Neural cell (in vitro differentiated cells): ENCODE measurements around the gene CTNNA2. TPM values are rescaled to one million over a fixed set of nuclear protein-coding genes. Genes with fewer than 3 reads are reported as not detected.

Experiments
- H2AFZ ChIP-seq: fragments of 200-600, 300-800 bp; sonication (generic), shearing (Covaris generic); 2 replicates; pipeline ENCODE4 v1.6.0; 2014; ENCODE audit warnings: low read depth, mild to moderate bottlenecking, antibody characterized with exemption, low read length, moderate library complexity
- H3F3A ChIP-seq: fragments of 200-600 bp; shearing (Covaris generic); 2 replicates; pipeline ENCODE4 v1.6.1; 2016; ENCODE audit warnings: mild to moderate bottlenecking, moderate library complexity, mixed read lengths, antibody characterized with exemption, low read length; ENCODE audit not compliant: insufficient read depth, poor library complexity, severe bottlenecking
- H3K27ac ChIP-seq: fragments of 200-600, 300-800 bp; sonication (generic), shearing (Covaris generic); 2 replicates; pipeline ENCODE4 v1.5.1; 2014; ENCODE audit warnings: mild to moderate bottlenecking, low read length, moderate library complexity
- H3K27me3 ChIP-seq: fragments of 300-800, 200-600 bp; sonication (generic), shearing (Covaris generic); 2 replicates; pipeline ENCODE4 v1.6.0; 2014; ENCODE audit warnings: mild to moderate bottlenecking, low read depth, low read length, moderate library complexity; ENCODE audit not compliant: insufficient read depth
- H3K36me3 ChIP-seq: fragments of 300-800, 200-600 bp; sonication (generic), shearing (Covaris generic); 2 replicates; pipeline ENCODE4 v1.5.1; 2014; ENCODE audit warnings: mild to moderate bottlenecking, antibody characterized with exemption, low read length, moderate library complexity; ENCODE audit not compliant: insufficient read depth
- H3K4me2 ChIP-seq: fragments of 300-800, 200-600 bp; sonication (generic), shearing (Covaris generic); 2 replicates; pipeline ENCODE4 v1.6.0; 2014; ENCODE audit warnings: mild to moderate bottlenecking, low read length
- H3K4me3 ChIP-seq: fragments of 300-800, 200-600 bp; sonication (generic), shearing (Covaris generic); 2 replicates; pipeline ENCODE4 v1.5.1; 2014; ENCODE audit warnings: mild to moderate bottlenecking, low read length, moderate library complexity
- H3K79me2 ChIP-seq: fragments of 200-600 bp; shearing (Covaris generic); replicated peaks from 2 replicates; pipeline ENCODE4 v1.6.0; 2014; ENCODE audit warnings: mild to moderate bottlenecking, low read length, moderate library complexity; ENCODE audit not compliant: insufficient read depth
- H3K9ac ChIP-seq: fragments of 300-800, 200-600 bp; sonication (generic), shearing (Covaris generic); 2 replicates; pipeline ENCODE4 v1.6.1; 2016; ENCODE audit warnings: mild to moderate bottlenecking, low read length, mixed read lengths
- H3K9me2 ChIP-seq: fragments of 200-600 bp; shearing (Covaris generic); 2 replicates; pipeline ENCODE4 v1.6.1; 2016; ENCODE audit warnings: mild to moderate bottlenecking, low read length, mixed read lengths; ENCODE audit not compliant: insufficient read depth
- H3K9me3 ChIP-seq: fragments of 200-600, 300-800 bp; sonication (generic), shearing (Covaris generic); 2 replicates; pipeline ENCODE4 v1.6.1; 2016; ENCODE audit warnings: mild to moderate bottlenecking, mixed run types, low read length, moderate library complexity, mixed read lengths
- H4K20me1 ChIP-seq: fragments of 200-600 bp; shearing (Covaris generic); 2 replicates; pipeline ENCODE4 v1.6.1; 2016; ENCODE audit warnings: mild to moderate bottlenecking, mixed run types; ENCODE audit not compliant: insufficient read depth
- CTCF ChIP-seq: fragments of 450-650 bp; IDR thresholded peaks from 2 replicates; pipeline ENCODE4 v1.5.1; 2014; ENCODE audit warnings: antibody characterized with exemption, mild to moderate bottlenecking, moderate library complexity; ENCODE audit not compliant: poor library complexity, severe bottlenecking
- EP300 ChIP-seq: fragments of 450-650 bp; conservative IDR thresholded peaks from 2 replicates; pipeline ENCODE4 v1.6.1; 2014; ENCODE audit warnings: antibody characterized with exemption, mild to moderate bottlenecking, moderate library complexity; ENCODE audit not compliant: poor library complexity, severe bottlenecking
- EZH2 ChIP-seq: fragments of 200-600, 300-800 bp; shearing (Covaris generic), sonication (generic); IDR thresholded peaks from 2 replicates; pipeline ENCODE4 v1.6.1; 2014; ENCODE audit warnings: antibody characterized with exemption, low read length, borderline replicate concordance, mild to moderate bottlenecking; ENCODE audit not compliant: insufficient read depth, poor library complexity, severe bottlenecking
- MXI1 ChIP-seq: fragments of 450-650 bp; conservative IDR thresholded peaks from 2 replicates; pipeline ENCODE4 v1.6.1; 2014; ENCODE audit warnings: antibody characterized with exemption, mild to moderate bottlenecking; ENCODE audit not compliant: poor library complexity, severe bottlenecking
- POLR2AphosphoS5 ChIP-seq: IDR thresholded peaks from 2 replicates; pipeline ENCODE4 v1.6.1; 2012
- SMC3 ChIP-seq: fragments of 450-650 bp; conservative IDR thresholded peaks from 2 replicates; pipeline ENCODE4 v1.6.1; 2014; ENCODE audit warnings: antibody characterized with exemption, mild to moderate bottlenecking, moderate library complexity; ENCODE audit not compliant: poor library complexity
- TAF1 ChIP-seq: IDR thresholded peaks from 2 replicates; pipeline ENCODE4 v1.6.1; 2012; ENCODE audit warnings: low read depth
- polyA plus RNA-seq: library from polyadenylated mRNA; depleted of rRNA; stranded (reverse); fragments of >200 nt; gene quantifications from 2 replicates; pipeline ENCODE4 v1.2.3, GENCODE V29; 2014
- TF ChIP-seq, protein P1 (sequence below): IDR thresholded peaks from 2 replicates; pipeline ENCODE4 v1.6.1; 2012; ENCODE audit warnings: borderline replicate concordance

The CTNNA2 gene
- polyA plus RNA-seq, 1 donor from 2014 or later, result 194 TPM

GRCh38 chr2:80395251-80395650, 882.4 kb downstream of the CTNNA2 start:
- TF ChIP-seq MXI1 (no peak), TAF1 (no peak), CTCF (no peak), SMC3 (no peak), EP300 (no peak), EZH2 (no peak)
- TF ChIP-seq, protein P1, sequence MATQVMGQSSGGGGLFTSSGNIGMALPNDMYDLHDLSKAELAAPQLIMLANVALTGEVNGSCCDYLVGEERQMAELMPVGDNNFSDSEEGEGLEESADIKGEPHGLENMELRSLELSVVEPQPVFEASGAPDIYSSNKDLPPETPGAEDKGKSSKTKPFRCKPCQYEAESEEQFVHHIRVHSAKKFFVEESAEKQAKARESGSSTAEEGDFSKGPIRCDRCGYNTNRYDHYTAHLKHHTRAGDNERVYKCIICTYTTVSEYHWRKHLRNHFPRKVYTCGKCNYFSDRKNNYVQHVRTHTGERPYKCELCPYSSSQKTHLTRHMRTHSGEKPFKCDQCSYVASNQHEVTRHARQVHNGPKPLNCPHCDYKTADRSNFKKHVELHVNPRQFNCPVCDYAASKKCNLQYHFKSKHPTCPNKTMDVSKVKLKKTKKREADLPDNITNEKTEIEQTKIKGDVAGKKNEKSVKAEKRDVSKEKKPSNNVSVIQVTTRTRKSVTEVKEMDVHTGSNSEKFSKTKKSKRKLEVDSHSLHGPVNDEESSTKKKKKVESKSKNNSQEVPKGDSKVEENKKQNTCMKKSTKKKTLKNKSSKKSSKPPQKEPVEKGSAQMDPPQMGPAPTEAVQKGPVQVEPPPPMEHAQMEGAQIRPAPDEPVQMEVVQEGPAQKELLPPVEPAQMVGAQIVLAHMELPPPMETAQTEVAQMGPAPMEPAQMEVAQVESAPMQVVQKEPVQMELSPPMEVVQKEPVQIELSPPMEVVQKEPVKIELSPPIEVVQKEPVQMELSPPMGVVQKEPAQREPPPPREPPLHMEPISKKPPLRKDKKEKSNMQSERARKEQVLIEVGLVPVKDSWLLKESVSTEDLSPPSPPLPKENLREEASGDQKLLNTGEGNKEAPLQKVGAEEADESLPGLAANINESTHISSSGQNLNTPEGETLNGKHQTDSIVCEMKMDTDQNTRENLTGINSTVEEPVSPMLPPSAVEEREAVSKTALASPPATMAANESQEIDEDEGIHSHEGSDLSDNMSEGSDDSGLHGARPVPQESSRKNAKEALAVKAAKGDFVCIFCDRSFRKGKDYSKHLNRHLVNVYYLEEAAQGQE, result no peak
- no peak overlapping the region for H3K27ac ChIP-seq
- peaks cover 8% of the 10 kb centered on the region for H3K36me3 ChIP-seq
- no peaks in the 10 kb centered on the region for H3K79me2 ChIP-seq
- H3K9me3 ChIP-seq, result no peaks in the 10 kb centered on the region
- H3K9ac ChIP-seq, result no peak overlapping the region
- no peak overlapping the region for H3K4me3 ChIP-seq
- H3K4me2 ChIP-seq, result no peak overlapping the region
- no peaks in the 10 kb centered on the region for H3K9me2 ChIP-seq
- H4K20me1 ChIP-seq, result no peaks in the 10 kb centered on the region
- H2AFZ ChIP-seq, result no peak overlapping the region
- H3F3A ChIP-seq, result no peaks in the 10 kb centered on the region
- H3K27me3 ChIP-seq, result no peaks in the 10 kb centered on the region

DNA sequence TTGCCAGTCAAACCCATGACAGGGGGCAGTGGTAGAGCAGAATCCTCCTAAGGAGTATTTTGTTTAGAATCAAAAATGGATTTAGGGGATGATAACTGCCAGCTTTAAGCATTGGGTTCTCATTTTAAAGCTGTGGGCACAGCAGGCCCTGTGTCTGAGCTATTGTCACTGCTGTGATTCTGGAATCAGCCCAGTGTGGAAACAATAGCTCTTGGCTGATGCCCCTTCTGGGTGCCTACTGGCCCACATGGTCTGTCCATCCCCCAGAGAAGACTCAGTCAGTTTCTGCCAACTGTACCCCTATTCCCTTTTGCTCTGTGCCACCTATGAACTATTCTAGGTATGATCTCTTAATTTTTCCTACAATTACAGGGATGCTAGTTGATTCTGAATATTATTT, 883.4 kb downstream of the CTNNA2 start:
- peaks cover 8% of the 10 kb centered on the region for H3K36me3 ChIP-seq
- H3K9me2 ChIP-seq, result no peaks in the 10 kb centered on the region
- no peak overlapping the region for H3K9ac ChIP-seq
- no peaks in the 10 kb centered on the region for H3K79me2 ChIP-seq
- no peak overlapping the region for H3K4me3 ChIP-seq
- no peaks in the 10 kb centered on the region for H4K20me1 ChIP-seq
- H3K4me2 ChIP-seq, result no peak overlapping the region
- no peaks in the 10 kb centered on the region for H3K27me3 ChIP-seq
- H3K27ac ChIP-seq, result no peak overlapping the region
- H3K9me3 ChIP-seq, result no peaks in the 10 kb centered on the region
- no peak overlapping the region for H2AFZ ChIP-seq
- no peak for TF ChIP-seq EZH2
- no peak for TF ChIP-seq POLR2AphosphoS5
- TF ChIP-seq TAF1, result no peak
- TF ChIP-seq CTCF, result no peak
- TF ChIP-seq SMC3, result no peak
- H3F3A ChIP-seq, result no peaks in the 10 kb centered on the region
